K562 (cell line): ENCODE measurements around the gene FIBP. TPM values are rescaled to one million over a fixed set of nuclear protein-coding genes. Genes with fewer than 3 reads are reported as not detected.

Experiments used
- ATAC-seq: fragments of 200-7000 bp; cut with Tn5 transposase; 3 replicates; pipeline ENCODE4 v1.9.1; 2020; ENCODE audit warnings: moderate library complexity
- BruUV-seq: library from RNA; stranded (reverse); fragments of 400-500 nt; replicated peaks from 2 replicates; lab custom pipeline; 2021; lab: Mats Ljungman, UMichigan
- CTCF ChIA-PET: fragments of 300-600 bp; formaldehyde crosslinking; extraction: SDS; loops from one replicate; lab custom pipeline; 2021; ENCODE audit warnings: low intra/inter-chr PET ratio; lab: Yijun Ruan, JAX
- POLR2A ChIA-PET: fragments of 300-600, 350-650 bp; sonication (Branson Sonifier 250); formaldehyde crosslinking; extraction: SDS; loops from one replicate; lab custom pipeline; 2021; ENCODE audit warnings: antibody characterized with exemption, inconsistent platforms; lab: Yijun Ruan, JAX
- DNase-seq, 4 experiments: peaks; one replicate each; pipeline versions ENCODE4 v3.0.0 to v3.0.0-alpha.2; 2011 to 2018; ENCODE audit warnings: low spot score in 3 of 4, mixed read lengths in 3 of 4; ENCODE audit errors: extremely low read depth in 1 of 4
- FAIRE-seq: peaks from 2 replicates; lab custom pipeline; 2011; peaks lifted over from hg19 to GRCh38; lab: Jason Lieb, UNC
- H2AFZ ChIP-seq: 2 replicates; pipeline ENCODE4 v1.6.0; 2011; ENCODE audit warnings: low read depth, low read length, control low read depth, inconsistent platforms
- H3K27ac ChIP-seq: fragments of 200-600 bp; 3 replicates; pipeline ENCODE4 v1.8.0; 2011; ENCODE audit warnings: low read depth, mild to moderate bottlenecking, control low read depth, inconsistent platforms, low read length, moderate library complexity, mixed read lengths; ENCODE audit errors: extremely low read depth
- H3K27me3 ChIP-seq, 2 experiments: fragments of 300-600 bp in 1 of 2; 2 replicates in 1 of 2; 3 replicates in 1 of 2; pipeline versions ENCODE4 v1.6.0 to v1.8.0; 2011; ENCODE audit warnings: inconsistent platforms in 2 of 2, low read length in 2 of 2, mild to moderate bottlenecking in 1 of 2, mixed read lengths in 1 of 2, moderate library complexity in 1 of 2; ENCODE audit not compliant: control insufficient read depth in 2 of 2, insufficient read depth in 2 of 2
- H3K36me3 ChIP-seq: fragments of 300-600 bp; 3 replicates; pipeline ENCODE4 v1.8.0; 2011; ENCODE audit warnings: mild to moderate bottlenecking, low read length, inconsistent platforms; ENCODE audit not compliant: control insufficient read depth, insufficient read depth
- H3K4me1 ChIP-seq, 2 experiments: fragments of 200-600 bp in 1 of 2; replicated peaks in 1 of 2; 2 replicates in 1 of 2; 3 replicates in 1 of 2; pipeline versions ENCODE4 v1.5.1 to v1.8.0; 2011; ENCODE audit warnings: inconsistent platforms in 2 of 2, low read length in 2 of 2, mild to moderate bottlenecking in 1 of 2, mixed read lengths in 1 of 2, moderate library complexity in 1 of 2; ENCODE audit not compliant: control insufficient read depth in 2 of 2, insufficient read depth in 2 of 2
- H3K4me2 ChIP-seq: 2 replicates; pipeline ENCODE4 v1.6.1; 2011; ENCODE audit warnings: low read length, control low read depth, inconsistent platforms, mixed read lengths; ENCODE audit not compliant: insufficient read depth
- H3K4me3 ChIP-seq: fragments of 200-600 bp; sonication (generic), shearing (Covaris generic); 2 replicates; pipeline ENCODE4 v1.5.1; 2016; ENCODE audit warnings: control low read depth, inconsistent platforms
- H3K79me2 ChIP-seq: fragments of 200-600 bp; 3 replicates; pipeline ENCODE4 v1.8.0; 2011; ENCODE audit warnings: low read length, inconsistent platforms; ENCODE audit not compliant: control insufficient read depth, insufficient read depth
- H3K9ac ChIP-seq, 2 experiments: 2 replicates each; pipeline versions ENCODE4 v1.6.0 to v1.6.1; 2011; ENCODE audit warnings: low read depth in 2 of 2, low read length in 2 of 2, control low read depth in 1 of 2, inconsistent platforms in 1 of 2, mild to moderate bottlenecking in 1 of 2, mixed read lengths in 1 of 2; ENCODE audit not compliant: insufficient read depth in 1 of 2
- H3K9me1 ChIP-seq: one replicate; pipeline ENCODE4 v1.6.0; 2011; ENCODE audit warnings: inconsistent platforms, mild to moderate bottlenecking, low read length, moderate library complexity; ENCODE audit not compliant: control insufficient read depth, insufficient read depth
- H3K9me3 ChIP-seq: replicated peaks from 2 replicates; pipeline ENCODE4 v1.5.1; 2011; ENCODE audit warnings: low read depth, low read length, inconsistent platforms; ENCODE audit not compliant: control insufficient read depth, insufficient read depth
- H4K20me1 ChIP-seq: replicated peaks from 2 replicates; pipeline ENCODE4 v1.6.1; 2011; ENCODE audit warnings: low read length, inconsistent platforms, mixed read lengths; ENCODE audit not compliant: control insufficient read depth, insufficient read depth
- CXXC5 ChIP-seq: fragments of 250-450 bp; sonication (Bioruptor Pico); IDR thresholded peaks from 2 replicates; pipeline ENCODE4 v1.8.0; 2022; ENCODE audit warnings: inconsistent platforms, mild to moderate bottlenecking, moderate library complexity
- FOSL1 ChIP-seq: fragments of 200-800 bp; sonication (Bioruptor generic); conservative IDR thresholded peaks from 2 replicates; pipeline ENCODE4 v1.6.1; 2016; ENCODE audit warnings: missing genetic modification characterization, missing compliant biosample characterization
- HDAC1 ChIP-seq, 2 experiments: fragments of 450-650 bp; IDR thresholded peaks; 2 replicates each; pipeline ENCODE4 v1.6.1; 2016 to 2017; ENCODE audit warnings: inconsistent platforms in 1 of 2, mild to moderate bottlenecking in 1 of 2, moderate library complexity in 1 of 2
- REST ChIP-seq, 2 experiments: fragments of 450-650 bp; formaldehyde crosslinking in 1 of 2; IDR thresholded peaks; 2 replicates each; pipeline versions ENCODE4 v1.4.0 to v1.6.1; 2014 to 2020; ENCODE audit warnings: mild to moderate bottlenecking in 2 of 2, borderline replicate concordance in 1 of 2, low read depth in 1 of 2
- SREBF1 ChIP-seq: fragments of 150-350 bp; IDR thresholded peaks from 2 replicates; pipeline ENCODE4 v1.6.1; 2014; ENCODE audit warnings: antibody characterized with exemption, low read depth, low read length, borderline replicate concordance
- WGBS: fragments of 100-300 bp; shearing (Covaris generic); methylation state at CpG from one replicate; pipeline ENCODE4 v1.1.6; 2016; ENCODE audit warnings: low coverage, mixed read lengths; ENCODE audit not compliant: insufficient coverage; ENCODE audit errors: missing lambda C conversion rate; 5-methylcytosine and 5-hydroxymethylcytosine counted together
- in situ Hi-C: fragments of 300-500 bp; cut with MboI; formaldehyde crosslinking; loops from 4 replicates; pipeline ENCODE4 v1.15.0; 2018; ENCODE audit warnings: inconsistent platforms, mixed read lengths
- intact Hi-C: fragments of 100-400 bp; cut with micrococcal nuclease; formaldehyde crosslinking; loops from 2 replicates; pipeline ENCODE4 v1.14.2; 2022
- polyA plus RNA-seq, 8 experiments: library from polyadenylated mRNA; depleted of rRNA in 4 of 8; stranded (reverse) in 5 of 8; unstranded in 3 of 8; fragments of >200 nt; fragmentation: Nextera tagmentation in 2 of 8; fragmentation: Illumina TruSeq in 1 of 8; extraction: Ambion mirVana in 2 of 8; extraction: Trizol in 1 of 8; gene quantifications; 2 replicates each; pipeline versions ENCODE4 v1.2.1 to v1.2.3, GENCODE V29; 2011 to 2014; ENCODE audit warnings: inconsistent platforms in 1 of 8, missing spikeins in 1 of 8
- total RNA-seq, 7 experiments: library from RNA; depleted of rRNA in 6 of 7; stranded (reverse); fragments of >200 nt in 6 of 7; fragmentation: Illumina TruSeq in 2 of 7; extraction: Trizol in 2 of 7; gene quantifications; 2 replicates each; pipeline versions ENCODE4 v1.2.1 to v1.2.3, GENCODE V29; 2011 to 2021; ENCODE audit warnings: low replicate concordance in 1 of 7
- TF ChIP-seq, protein P1 (sequence below), 2 experiments: fragments of 150-350 bp in 1 of 2; IDR thresholded peaks; 2 replicates each; pipeline ENCODE4 v1.6.1; 2012 to 2016; ENCODE audit warnings: low read depth in 2 of 2, low read length in 2 of 2, mild to moderate bottlenecking in 1 of 2, moderate library complexity in 1 of 2

Gene FIBP
- total and polyA plus RNA-seq, 9 of the 15 experiments (the other 6 are each of a cell fraction or from before 2014, with no cell fraction given), result 41.2 to 79.2 (median 48.6) TPM

- peaks cover 11% of the 10 kb centered on the region for H3K9me1 ChIP-seq
- peak overlapping the region; percentile 95 for H3K4me3 ChIP-seq
- peaks cover 57% of the 10 kb centered on the region for H3K36me3 ChIP-seq
- peak overlapping the region; percentile 98 to 99 for H3K9ac ChIP-seq
- H3K9me3 ChIP-seq, result no peaks in the 10 kb centered on the region
- DNase-seq (peak; percentile 61 to 84 (median 70)), FAIRE-seq (peak; percentile 66), ATAC-seq (peak; percentile 32)
- H4K20me1 ChIP-seq, result peaks cover 22% of the 10 kb centered on the region
- H3K4me1 ChIP-seq, result peaks cover 11 to 59% of the 10 kb centered on the region in 2 experiments
- ChIA-PET POLR2A (interaction anchor here (0.5 to 5.6 kb wide), 15 partner anchors 10 to 229 kb away, joined by 3 to 151 read pairs (median 6); partner anchors contain the start of genes CCDC85B, FIBP, FOSL1 and RNASEH2C), CTCF (no interaction called here)
- intact Hi-C loops (loop anchor here (5.0 kb wide), 1 partner anchor 45 kb away; the partner anchor contains the start of gene FOSL1), in situ Hi-C loops (no loop called here)
- no TSS peak for BruUV-seq
- H3K79me2 ChIP-seq, result peaks cover 60% of the 10 kb centered on the region
- H2AFZ ChIP-seq, result peak overlapping the region; percentile 73
- peak overlapping the region; percentile 95 for H3K4me2 ChIP-seq
- H3K27me3 ChIP-seq, result no peaks in the 10 kb centered on the region; a peak in 1 of 5 replicates
- H3K27ac ChIP-seq, result peak overlapping the region; percentile 96
- WGBS, result 2% methylated on average over 57 of the region's 57 CpGs
- TF ChIP-seq SREBF1 (no peak), HDAC1 (IDR thresholded peaks at IDR 0.05) (peak in 1 of 2 experiments; percentile 92; a peak in 2 of 4 replicates), REST (IDR thresholded peaks at IDR 0.05; ENCODE audit: borderline replicate concordance) (peak; percentile 47; the same call in 1 of the 2 replicates), REST (CRISPR knock-in tag; IDR thresholded peaks at IDR 0.05; ENCODE audit: low read depth) (no peak), CXXC5 (CRISPR knock-in tag) (no peak; the same call in 1 of the 2 replicates), FOSL1 (tag) (no peak)
- TF ChIP-seq, protein P1, sequence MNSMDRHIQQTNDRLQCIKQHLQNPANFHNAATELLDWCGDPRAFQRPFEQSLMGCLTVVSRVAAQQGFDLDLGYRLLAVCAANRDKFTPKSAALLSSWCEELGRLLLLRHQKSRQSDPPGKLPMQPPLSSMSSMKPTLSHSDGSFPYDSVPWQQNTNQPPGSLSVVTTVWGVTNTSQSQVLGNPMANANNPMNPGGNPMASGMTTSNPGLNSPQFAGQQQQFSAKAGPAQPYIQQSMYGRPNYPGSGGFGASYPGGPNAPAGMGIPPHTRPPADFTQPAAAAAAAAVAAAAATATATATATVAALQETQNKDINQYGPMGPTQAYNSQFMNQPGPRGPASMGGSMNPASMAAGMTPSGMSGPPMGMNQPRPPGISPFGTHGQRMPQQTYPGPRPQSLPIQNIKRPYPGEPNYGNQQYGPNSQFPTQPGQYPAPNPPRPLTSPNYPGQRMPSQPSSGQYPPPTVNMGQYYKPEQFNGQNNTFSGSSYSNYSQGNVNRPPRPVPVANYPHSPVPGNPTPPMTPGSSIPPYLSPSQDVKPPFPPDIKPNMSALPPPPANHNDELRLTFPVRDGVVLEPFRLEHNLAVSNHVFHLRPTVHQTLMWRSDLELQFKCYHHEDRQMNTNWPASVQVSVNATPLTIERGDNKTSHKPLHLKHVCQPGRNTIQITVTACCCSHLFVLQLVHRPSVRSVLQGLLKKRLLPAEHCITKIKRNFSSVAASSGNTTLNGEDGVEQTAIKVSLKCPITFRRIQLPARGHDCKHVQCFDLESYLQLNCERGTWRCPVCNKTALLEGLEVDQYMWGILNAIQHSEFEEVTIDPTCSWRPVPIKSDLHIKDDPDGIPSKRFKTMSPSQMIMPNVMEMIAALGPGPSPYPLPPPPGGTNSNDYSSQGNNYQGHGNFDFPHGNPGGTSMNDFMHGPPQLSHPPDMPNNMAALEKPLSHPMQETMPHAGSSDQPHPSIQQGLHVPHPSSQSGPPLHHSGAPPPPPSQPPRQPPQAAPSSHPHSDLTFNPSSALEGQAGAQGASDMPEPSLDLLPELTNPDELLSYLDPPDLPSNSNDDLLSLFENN (IDR thresholded peaks at IDR 0.05; ENCODE audit: low read depth in 2 of 2, low read length in 2 of 2), result 0 out of 4 replicates have a peak, but pooled peaks of 1 of the 2 experiments have one; percentile 3
Observed at GRCh38 chr11:65856689-65857499, 31.4 kb downstream of the FIBP start.
